ENCODE results near the gene MEIG1.
"Not testable (repeated sequence)": the region's sequence is repeated elsewhere in the genome, so short reads cannot be mapped to it uniquely, and the experiment has no call there.

MEIG1 gene

DNA sequence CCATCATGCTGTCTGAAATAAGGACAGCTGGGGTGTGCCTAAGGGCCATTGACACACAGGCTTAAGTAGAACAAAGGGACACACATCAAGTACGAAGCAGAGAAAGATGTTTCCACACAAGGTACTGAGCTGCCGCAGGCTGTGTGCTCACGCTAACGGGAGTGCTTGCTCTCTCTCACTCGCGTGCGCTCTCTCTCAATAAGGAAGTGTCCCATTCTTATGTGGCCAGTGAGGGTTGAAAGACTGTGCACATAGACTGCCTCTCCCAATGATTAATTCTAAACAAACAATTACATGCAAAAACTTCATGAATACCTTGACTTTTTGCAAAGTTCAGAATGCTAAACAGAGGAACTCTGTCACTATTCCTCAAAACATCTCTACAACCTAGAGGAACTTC, 35.2 kb upstream of the MEIG1 start:
- H3K4me3 ChIP-seq (ENCODE audit: low read depth, low read length): no peak overlapping the region
- in situ Hi-C loops (cut with HindIII; ENCODE audit: low sequenced_read_pairs): no loop called here
- TF ChIP-seq CTCF (IDR thresholded peaks at IDR 0.05; ENCODE audit: low read depth, low read length): no peak
- no peak for DNase-seq (ENCODE audit: low read depth, low spot score)

- TF ChIP-seq CTCF (IDR thresholded peaks at IDR 0.05; ENCODE audit: low read depth, low read length): no peak
- H3K4me3 ChIP-seq (ENCODE audit: low read depth, low read length): no peak overlapping the region
- in situ Hi-C loops (cut with HindIII; ENCODE audit: low sequenced_read_pairs): no loop called here
- no peak for DNase-seq (ENCODE audit: low read depth, low spot score)
Measured at GRCh38 chr10:14925268-14925667, 33.9 kb upstream of the MEIG1 start.

GRCh38 chr10:14926061-14926470, 33.1 kb upstream of the MEIG1 start:
- TF ChIP-seq CTCF (IDR thresholded peaks at IDR 0.05; ENCODE audit: low read depth, low read length): no peak
- in situ Hi-C loops (cut with HindIII; ENCODE audit: low sequenced_read_pairs): no loop called here
- H3K4me3 ChIP-seq (ENCODE audit: low read depth, low read length): no peak overlapping the region
- DNase-seq (ENCODE audit: low read depth, low spot score): no peak

GRCh38 chr10:14926722-14927416, 32.3 kb upstream of the MEIG1 start:
- no peak for DNase-seq (ENCODE audit: low read depth, low spot score)
- in situ Hi-C loops (cut with HindIII; ENCODE audit: low sequenced_read_pairs): no loop called here
- TF ChIP-seq CTCF (IDR thresholded peaks at IDR 0.05; ENCODE audit: low read depth, low read length): no peak
- H3K4me3 ChIP-seq (ENCODE audit: low read depth, low read length): no peak overlapping the region

GRCh38 chr10:14930610-14931009, 28.6 kb upstream of the MEIG1 start:
- no peak overlapping the region for H3K4me3 ChIP-seq (ENCODE audit: low read depth, low read length)
- TF ChIP-seq CTCF (IDR thresholded peaks at IDR 0.05; ENCODE audit: low read depth, low read length): no peak
- no peak for DNase-seq (ENCODE audit: low read depth, low spot score)
- in situ Hi-C loops (cut with HindIII; ENCODE audit: low sequenced_read_pairs): no loop called here

DNA sequence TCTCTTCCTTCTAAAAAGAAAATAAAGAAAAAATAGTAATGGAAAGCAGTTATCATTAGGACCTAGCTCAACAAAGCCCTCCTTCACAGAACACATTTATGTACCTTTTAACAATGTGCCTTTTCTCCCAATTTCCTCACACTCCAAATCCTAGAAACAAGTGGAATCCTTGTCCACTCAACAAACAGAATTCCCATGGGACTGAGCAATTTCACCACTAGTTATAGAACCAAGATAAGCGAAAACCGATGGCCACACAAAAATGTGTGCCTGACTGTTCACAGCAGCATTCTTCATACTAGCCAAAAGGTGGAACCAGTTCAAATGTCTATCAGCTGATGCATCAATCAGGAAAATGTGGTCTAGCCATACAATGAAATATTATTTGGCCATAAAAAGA, 22.6 kb upstream of the MEIG1 start:
- no peak for TF ChIP-seq CTCF (IDR thresholded peaks at IDR 0.05; ENCODE audit: low read depth, low read length)
- DNase-seq (ENCODE audit: low read depth, low spot score): no peak
- H3K4me3 ChIP-seq (ENCODE audit: low read depth, low read length): no peak overlapping the region
- in situ Hi-C loops (cut with HindIII; ENCODE audit: low sequenced_read_pairs): no loop called here

DNA sequence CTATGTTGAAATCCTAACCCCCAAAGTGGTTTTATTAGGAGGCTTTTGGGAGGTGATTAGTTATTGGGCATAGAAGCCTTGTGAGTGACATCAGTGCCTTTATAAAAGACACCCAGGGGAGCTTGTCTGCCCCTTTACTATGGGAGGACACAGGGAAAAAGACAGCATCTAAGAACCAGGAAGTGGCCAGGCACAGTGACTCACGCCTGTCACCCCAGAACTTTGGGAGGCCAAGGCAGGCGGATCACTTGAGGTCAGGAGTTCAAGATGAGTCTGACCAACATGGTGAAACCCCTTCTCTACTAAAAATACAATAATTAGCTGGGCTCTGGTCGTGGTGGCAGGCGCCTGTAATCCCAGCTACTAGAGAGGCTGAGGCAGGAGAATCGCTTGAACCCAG, 20.2 kb upstream of the MEIG1 start:
- H3K4me3 ChIP-seq (ENCODE audit: low read depth, low read length); DNase-seq (ENCODE audit: low read depth, low spot score); in situ Hi-C loops (cut with HindIII; ENCODE audit: low sequenced_read_pairs): not testable (repeated sequence)

DNA sequence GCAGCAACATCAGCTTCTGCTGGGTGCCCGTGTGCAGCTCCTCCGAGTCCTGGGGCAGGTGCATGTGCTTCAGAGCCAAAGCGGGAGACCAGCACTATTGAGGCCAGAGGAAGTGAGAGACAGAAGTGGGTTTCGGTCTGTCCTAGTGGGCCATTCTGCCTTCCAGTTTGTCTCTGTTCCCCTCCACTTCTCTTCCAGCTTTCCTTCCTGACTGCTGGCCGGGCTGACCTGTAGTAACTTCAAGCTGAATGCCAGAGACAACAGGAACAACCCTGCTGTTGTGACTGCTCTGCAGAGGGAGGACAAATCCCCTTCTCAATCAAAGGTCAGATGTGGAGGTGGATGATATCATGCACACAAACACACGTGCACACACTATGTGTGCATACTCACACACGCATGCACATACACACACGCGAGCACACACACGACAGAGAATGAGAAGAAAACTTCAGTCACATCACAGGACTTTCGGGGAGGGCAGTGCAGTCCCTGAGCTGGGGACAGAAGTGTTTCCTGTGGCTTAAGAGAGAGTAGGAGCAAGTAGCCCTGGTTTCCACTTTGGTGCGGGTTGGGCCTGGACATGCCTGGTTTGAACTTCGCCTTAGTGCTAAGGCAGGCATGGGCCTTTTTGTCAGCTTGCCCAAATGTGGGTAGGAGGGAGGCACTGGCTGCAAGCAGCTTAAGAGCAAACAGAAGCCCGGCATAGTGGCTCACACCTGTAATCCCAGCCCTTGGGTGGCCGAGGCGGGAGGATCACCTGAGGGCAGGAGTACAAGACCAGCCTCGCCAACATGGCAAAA, 16.8 kb upstream of the MEIG1 start:
- DNase-seq (ENCODE audit: low read depth, low spot score); H3K4me3 ChIP-seq (ENCODE audit: low read depth, low read length); in situ Hi-C loops (cut with HindIII; ENCODE audit: low sequenced_read_pairs): not testable (repeated sequence)

DNA sequence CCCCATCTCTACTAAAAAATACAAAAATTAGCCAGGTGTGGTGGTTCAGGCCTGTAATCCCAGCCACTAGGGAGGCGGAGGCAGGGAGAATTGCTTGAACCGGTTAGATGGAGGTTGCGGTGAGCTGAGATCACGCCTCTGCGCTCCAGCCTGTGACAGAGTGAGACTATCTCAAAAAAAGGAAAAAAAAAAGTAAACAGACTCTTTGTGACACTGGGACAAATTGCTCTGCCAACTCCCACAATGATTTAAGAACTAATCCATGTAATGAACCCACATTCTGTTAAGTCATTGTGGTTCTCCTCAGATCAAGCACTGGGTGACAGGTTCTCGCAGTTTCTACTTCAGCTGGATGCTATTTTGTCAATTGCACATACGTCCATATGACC, 16.2 kb upstream of the MEIG1 start:
- H3K4me3 ChIP-seq (ENCODE audit: low read depth, low read length); DNase-seq (ENCODE audit: low read depth, low spot score); in situ Hi-C loops (cut with HindIII; ENCODE audit: low sequenced_read_pairs): not testable (repeated sequence)

All from astrocyte of the spinal cord (primary cell).